ENCODE measurements around the gene GCN1.
A peak's percentile ranks its signal among the peaks of the same experiment; 100 is the strongest.

GCN1 gene

GRCh38 chr12:120229487-120230325 lies 35.2 kb upstream of the GCN1 start:
- Histone ChIP-seq H3K27me3 (ENCODE audit: control insufficient read depth in 5 of 5, insufficient read depth in 4 of 5, low read length in 5 of 5) (no peaks in the 10 kb centered on the region), H3K9ac (ENCODE audit: low read length in 5 of 5) (peak overlapping the region; percentile 16 to 69 (median 39)), H3K27ac (ENCODE audit: low read depth, low read length) (peak overlapping the region; percentile 94), H3K4me3 (ENCODE audit: low read depth in 1 of 5, low read length in 5 of 5) (peak overlapping the region; percentile 17 to 39 (median 19)), H3K9me3 (ENCODE audit: control insufficient read depth in 5 of 5, low read length in 5 of 5) (no peaks in the 10 kb centered on the region), H3K36me3 (ENCODE audit: control insufficient read depth in 5 of 5, insufficient read depth in 5 of 5, low read length in 5 of 5) (peaks cover 0 to 11% (median 10%) of the 10 kb centered on the region in 5 donors), H3K4me1 (ENCODE audit: control insufficient read depth in 5 of 5, insufficient read depth in 5 of 5, low read length in 5 of 5) (peaks cover 51 to 98% (median 90%) of the 10 kb centered on the region in 5 donors)

- Histone ChIP-seq H3K9me3 (ENCODE audit: control insufficient read depth in 5 of 5, low read length in 5 of 5) (no peaks in the 10 kb centered on the region), H3K9ac (ENCODE audit: low read length in 5 of 5) (peak overlapping the region in 2 of 5 donors; percentile 39 to 67), H3K36me3 (ENCODE audit: control insufficient read depth in 5 of 5, insufficient read depth in 5 of 5, low read length in 5 of 5) (peaks cover 0 to 11% (median 11%) of the 10 kb centered on the region in 5 donors), H3K4me3 (ENCODE audit: low read depth in 1 of 5, low read length in 5 of 5) (peak overlapping the region; percentile 11 to 56 (median 36)), H3K27me3 (ENCODE audit: control insufficient read depth in 5 of 5, insufficient read depth in 4 of 5, low read length in 5 of 5) (no peaks in the 10 kb centered on the region), H3K4me1 (ENCODE audit: control insufficient read depth in 5 of 5, insufficient read depth in 5 of 5, low read length in 5 of 5) (peaks cover 47 to 97% (median 90%) of the 10 kb centered on the region in 5 donors), H3K27ac (ENCODE audit: low read depth, low read length) (peak overlapping the region; percentile 94)
Measured at GRCh38 chr12:120229071-120229486, 34.6 kb upstream of the GCN1 start.

DNA sequence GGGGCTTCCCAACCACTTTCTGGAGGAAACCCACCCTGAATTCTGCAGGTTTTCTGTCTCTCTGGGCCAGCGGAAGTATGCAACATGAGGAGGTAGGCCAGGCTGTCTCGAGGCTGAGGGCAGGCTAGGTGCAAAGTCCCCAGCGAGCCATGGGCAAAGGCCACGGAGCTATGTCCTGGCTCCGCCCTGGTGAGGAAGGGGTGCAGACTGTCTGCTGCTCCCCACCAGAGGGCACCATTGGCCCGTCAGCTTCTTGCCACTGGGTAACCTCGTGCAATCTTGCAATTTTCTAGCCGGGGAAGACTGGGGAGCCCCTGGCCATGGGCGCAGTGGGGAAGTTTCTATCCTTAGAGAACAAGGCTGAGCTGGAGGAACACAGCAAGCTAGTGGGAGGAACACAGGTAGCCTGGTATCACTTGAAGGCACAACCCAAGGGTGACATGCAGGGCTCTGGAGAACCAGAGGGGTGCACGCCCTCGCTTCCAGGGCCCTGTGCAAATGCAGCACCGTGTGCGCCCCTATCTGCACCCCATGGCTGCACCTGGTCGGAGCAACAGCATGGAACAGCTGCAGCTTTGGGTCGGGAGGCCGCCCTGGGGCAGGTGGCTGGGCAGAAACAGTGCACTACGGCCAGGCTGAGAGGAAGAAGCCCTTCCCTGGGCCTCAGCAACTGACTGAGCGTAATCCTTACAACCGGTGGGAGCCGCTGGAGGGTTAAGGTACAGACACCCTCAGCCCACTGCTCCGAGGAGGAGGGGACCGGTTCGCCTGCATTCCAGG lies 34.0 kb upstream of the GCN1 start:
- no peaks in the 10 kb centered on the region for H3K27me3 ChIP-seq (ENCODE audit: control insufficient read depth in 5 of 5, insufficient read depth in 4 of 5, low read length in 5 of 5)
- peaks cover 44 to 91% (median 84%) of the 10 kb centered on the region in 5 donors for H3K4me1 ChIP-seq (ENCODE audit: control insufficient read depth in 5 of 5, insufficient read depth in 5 of 5, low read length in 5 of 5)
- peak overlapping the region; percentile 30 for H3K27ac ChIP-seq (ENCODE audit: low read depth, low read length)
- peak overlapping the region; percentile 11 to 56 (median 36) for H3K4me3 ChIP-seq (ENCODE audit: low read depth in 1 of 5, low read length in 5 of 5)
- peaks cover 0 to 17% (median 16%) of the 10 kb centered on the region in 5 donors for H3K36me3 ChIP-seq (ENCODE audit: control insufficient read depth in 5 of 5, insufficient read depth in 5 of 5, low read length in 5 of 5)
- peak overlapping the region in 3 of 5 donors; percentile 23 to 67 (median 26) for H3K9ac ChIP-seq (ENCODE audit: low read length in 5 of 5)
- H3K9me3 ChIP-seq (ENCODE audit: control insufficient read depth in 5 of 5, low read length in 5 of 5) = no peaks in the 10 kb centered on the region

GRCh38 chr12:120228041-120228290 lies 33.5 kb upstream of the GCN1 start:
- peaks cover 43 to 86% (median 79%) of the 10 kb centered on the region in 5 donors for H3K4me1 ChIP-seq (ENCODE audit: control insufficient read depth in 5 of 5, insufficient read depth in 5 of 5, low read length in 5 of 5)
- peak overlapping the region in 3 of 5 donors; percentile 4 to 56 (median 38) for H3K4me3 ChIP-seq (ENCODE audit: low read depth in 1 of 5, low read length in 5 of 5)
- H3K27ac ChIP-seq (ENCODE audit: low read depth, low read length) = peak overlapping the region; percentile 30
- H3K27me3 ChIP-seq (ENCODE audit: control insufficient read depth in 5 of 5, insufficient read depth in 4 of 5, low read length in 5 of 5) = no peaks in the 10 kb centered on the region
- H3K36me3 ChIP-seq (ENCODE audit: control insufficient read depth in 5 of 5, insufficient read depth in 5 of 5, low read length in 5 of 5) = peaks cover 0 to 21% (median 20%) of the 10 kb centered on the region in 5 donors
- no peaks in the 10 kb centered on the region for H3K9me3 ChIP-seq (ENCODE audit: control insufficient read depth in 5 of 5, low read length in 5 of 5)
- H3K9ac ChIP-seq (ENCODE audit: low read length in 5 of 5) = peak overlapping the region in 2 of 5 donors; percentile 26 to 46

DNA sequence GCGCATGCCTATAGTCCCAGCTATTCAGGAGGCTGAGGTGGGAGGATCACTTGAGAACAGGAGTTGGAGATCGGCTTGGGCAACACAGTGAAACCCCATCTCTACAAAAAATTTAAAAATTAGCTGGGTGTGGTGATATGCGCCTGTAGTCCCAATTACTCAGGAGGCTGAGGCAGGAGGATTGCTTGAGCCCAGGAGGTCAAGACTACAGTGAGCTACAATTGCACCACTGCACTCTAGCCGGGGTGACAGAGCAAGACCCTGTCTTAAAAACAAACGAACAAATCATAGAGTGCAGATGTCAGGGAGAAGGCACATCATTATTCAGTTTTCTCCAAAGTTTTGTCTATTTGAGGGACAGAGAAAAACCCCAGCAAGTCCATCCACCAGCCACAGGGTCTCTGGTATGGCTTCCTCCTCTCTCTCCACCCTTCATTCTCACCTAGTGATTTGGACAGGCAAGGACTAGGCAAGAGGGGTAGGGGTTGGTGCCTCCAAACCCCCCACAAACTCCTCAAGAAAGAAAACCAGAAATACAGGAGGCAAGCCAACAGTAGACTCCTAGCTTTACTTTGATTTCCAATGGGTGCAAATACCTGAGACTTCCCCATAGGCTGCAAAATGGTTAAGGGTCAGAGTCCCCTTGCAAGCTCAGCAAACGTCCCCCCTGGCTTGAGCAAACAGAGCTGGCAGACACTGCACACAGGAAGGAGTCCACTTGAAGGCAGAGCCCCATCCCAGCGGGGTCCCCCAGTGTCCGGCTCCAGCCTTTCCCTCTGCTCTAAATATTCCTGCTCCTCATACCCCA lies 32.9 kb upstream of the GCN1 start:
- Histone ChIP-seq H3K27me3 (ENCODE audit: control insufficient read depth in 5 of 5, insufficient read depth in 4 of 5, low read length in 5 of 5) (no peaks in the 10 kb centered on the region), H3K36me3 (ENCODE audit: control insufficient read depth in 5 of 5, insufficient read depth in 5 of 5, low read length in 5 of 5) (peaks cover 0 to 26% (median 25%) of the 10 kb centered on the region in 5 donors), H3K4me3 (ENCODE audit: low read depth in 1 of 5, low read length in 5 of 5) (peak overlapping the region in 1 of 5 donors; percentile 56), H3K9ac (ENCODE audit: low read length in 5 of 5) (peak overlapping the region in 2 of 5 donors; percentile 26 to 46), H3K4me1 (ENCODE audit: control insufficient read depth in 5 of 5, insufficient read depth in 5 of 5, low read length in 5 of 5) (peaks cover 43 to 81% (median 74%) of the 10 kb centered on the region in 5 donors), H3K9me3 (ENCODE audit: control insufficient read depth in 5 of 5, low read length in 5 of 5) (no peaks in the 10 kb centered on the region), H3K27ac (ENCODE audit: low read depth, low read length) (peak overlapping the region; percentile 30)

DNA sequence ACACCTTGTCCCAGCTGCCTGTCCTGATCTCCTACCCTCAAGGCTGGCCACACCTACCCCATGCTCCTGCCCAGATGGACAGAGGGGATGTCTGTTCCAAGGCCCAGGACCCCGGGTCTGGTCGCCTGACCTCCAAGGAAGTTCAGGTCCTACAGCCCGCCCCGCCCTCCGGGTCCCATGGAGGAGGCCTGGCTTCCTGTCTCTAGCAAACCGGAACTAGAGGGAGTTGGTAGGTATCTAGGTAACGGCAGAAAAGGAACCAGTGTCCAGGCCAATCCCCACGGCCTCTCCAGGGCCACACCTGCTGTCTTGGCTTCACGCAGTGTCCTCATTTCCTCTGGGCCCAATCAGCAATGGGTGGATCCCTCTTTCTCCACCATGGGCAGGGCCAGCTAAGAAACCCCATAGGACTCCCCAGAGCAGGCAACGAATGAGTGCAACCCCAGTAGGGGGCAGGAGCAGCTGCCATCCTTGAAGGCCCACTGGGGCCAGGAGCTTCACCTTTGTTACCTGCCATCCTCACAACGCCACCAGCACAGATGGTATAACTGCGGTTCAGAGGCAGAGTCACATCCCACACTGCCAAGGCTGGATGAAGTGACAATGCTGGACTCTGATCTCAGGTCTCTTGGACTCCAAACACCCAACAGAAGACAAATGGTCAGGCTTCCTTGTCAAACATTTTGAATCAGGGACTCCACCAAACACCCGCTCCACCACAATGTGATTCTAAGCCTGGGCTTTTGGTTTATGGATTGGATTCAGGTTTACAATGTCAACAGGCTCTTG lies 31.5 kb upstream of the GCN1 start:
- no peaks in the 10 kb centered on the region for H3K9me3 ChIP-seq (ENCODE audit: control insufficient read depth in 5 of 5, low read length in 5 of 5)
- H3K27me3 ChIP-seq (ENCODE audit: control insufficient read depth in 5 of 5, insufficient read depth in 4 of 5, low read length in 5 of 5) = no peaks in the 10 kb centered on the region
- H3K36me3 ChIP-seq (ENCODE audit: control insufficient read depth in 5 of 5, insufficient read depth in 5 of 5, low read length in 5 of 5) = peaks cover 0 to 40% (median 39%) of the 10 kb centered on the region in 5 donors
- H3K27ac ChIP-seq (ENCODE audit: low read depth, low read length) = peak overlapping the region; percentile 57
- peak overlapping the region in 1 of 5 donors; percentile 5 for H3K4me3 ChIP-seq (ENCODE audit: low read depth in 1 of 5, low read length in 5 of 5)
- peak overlapping the region in 3 of 5 donors; percentile 41 to 46 (median 45) for H3K9ac ChIP-seq (ENCODE audit: low read length in 5 of 5)
- H3K4me1 ChIP-seq (ENCODE audit: control insufficient read depth in 5 of 5, insufficient read depth in 5 of 5, low read length in 5 of 5) = peaks cover 32 to 67% (median 60%) of the 10 kb centered on the region in 5 donors

DNA sequence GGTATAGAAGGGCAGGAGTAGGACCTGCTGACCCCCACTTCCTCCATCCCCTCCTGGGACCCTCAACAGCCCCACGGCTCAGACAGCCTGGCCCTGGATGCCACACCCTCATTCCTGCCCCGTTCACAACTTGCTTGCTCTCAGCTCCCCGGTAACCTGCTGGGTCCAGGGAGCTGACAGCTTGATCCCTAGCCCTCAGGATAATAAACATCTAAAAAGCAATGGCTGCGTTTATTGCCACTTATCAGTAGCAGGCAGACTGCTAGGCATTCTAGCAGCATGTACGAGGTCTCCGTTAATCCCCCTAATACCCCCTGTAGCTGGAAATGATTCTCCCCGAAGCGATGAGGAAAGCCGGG lies 30.7 kb upstream of the GCN1 start:
- no peaks in the 10 kb centered on the region for H3K27me3 ChIP-seq (ENCODE audit: control insufficient read depth in 5 of 5, insufficient read depth in 4 of 5, low read length in 5 of 5)
- no peaks in the 10 kb centered on the region for H3K9me3 ChIP-seq (ENCODE audit: control insufficient read depth in 5 of 5, low read length in 5 of 5)
- peak overlapping the region; percentile 57 for H3K27ac ChIP-seq (ENCODE audit: low read depth, low read length)
- peaks cover 0 to 49% (median 48%) of the 10 kb centered on the region in 5 donors for H3K36me3 ChIP-seq (ENCODE audit: control insufficient read depth in 5 of 5, insufficient read depth in 5 of 5, low read length in 5 of 5)
- H3K4me1 ChIP-seq (ENCODE audit: control insufficient read depth in 5 of 5, insufficient read depth in 5 of 5, low read length in 5 of 5) = peaks cover 29 to 58% (median 51%) of the 10 kb centered on the region in 5 donors
- no peak overlapping the region for H3K4me3 ChIP-seq (ENCODE audit: low read depth in 1 of 5, low read length in 5 of 5)
- H3K9ac ChIP-seq (ENCODE audit: low read length in 5 of 5) = peak overlapping the region in 1 of 5 donors; percentile 41

GRCh38 chr12:120224304-120225199 lies 30.0 kb upstream of the GCN1 start:
- H3K9me3 ChIP-seq (ENCODE audit: control insufficient read depth in 5 of 5, low read length in 5 of 5) = no peaks in the 10 kb centered on the region
- H3K36me3 ChIP-seq (ENCODE audit: control insufficient read depth in 5 of 5, insufficient read depth in 5 of 5, low read length in 5 of 5) = peaks cover 0 to 55% (median 54%) of the 10 kb centered on the region in 5 donors
- H3K4me3 ChIP-seq (ENCODE audit: low read depth in 1 of 5, low read length in 5 of 5) = peak overlapping the region in 2 of 5 donors; percentile 14 to 39
- H3K27ac ChIP-seq (ENCODE audit: low read depth, low read length) = peak overlapping the region; percentile 57
- peak overlapping the region in 2 of 5 donors; percentile 23 to 41 for H3K9ac ChIP-seq (ENCODE audit: low read length in 5 of 5)
- no peaks in the 10 kb centered on the region for H3K27me3 ChIP-seq (ENCODE audit: control insufficient read depth in 5 of 5, insufficient read depth in 4 of 5, low read length in 5 of 5)
- H3K4me1 ChIP-seq (ENCODE audit: control insufficient read depth in 5 of 5, insufficient read depth in 5 of 5, low read length in 5 of 5) = peaks cover 25 to 52% (median 45%) of the 10 kb centered on the region in 5 donors

All from subcutaneous abdominal adipose tissue (tissue), 5 donors.